WTC11 (cell line): ENCODE measurements around the gene CIPC. TPM values are rescaled to one million over a fixed set of nuclear protein-coding genes. Genes with fewer than 3 reads are reported as not detected.
A peak's percentile ranks its signal among the peaks of the same experiment; 100 is the strongest.

Source experiments
- ATAC-seq: fragments of 200-7000 bp; cut with Tn5 transposase; 2 replicates; pipeline ENCODE4 v1.10.0; 2021; ENCODE audit warnings: mild to moderate bottlenecking, moderate library complexity
- CTCF ChIA-PET: fragments of 300-600 bp; sonication (Branson Sonifier 250); formaldehyde crosslinking; loops from one replicate; lab custom pipeline; 2021; ENCODE audit warnings: antibody characterized with exemption; lab: Charles Lee
- POLR2A ChIA-PET: fragments of 350-600 bp; sonication (Branson Sonifier 250); formaldehyde crosslinking; loops from one replicate; lab custom pipeline; 2021; ENCODE audit warnings: antibody characterized with exemption; lab: Charles Lee
- DNase-seq: peaks from one replicate; pipeline ENCODE4 v3.0.0; 2021; ENCODE audit warnings: low spot score
- H3K27ac Mint-ChIP-seq: 2 replicates; pipeline ENCODE4 v1.8.0; 2021; ENCODE audit warnings: mixed read lengths
- H3K27me3 Mint-ChIP-seq: 2 replicates; pipeline ENCODE4 v1.8.0; 2021; ENCODE audit warnings: low read depth, mild to moderate bottlenecking, moderate library complexity, mixed read lengths
- H3K36me3 Mint-ChIP-seq: 2 replicates; pipeline ENCODE4 v1.8.0; 2021; ENCODE audit warnings: mixed read lengths
- H3K4me1 Mint-ChIP-seq: 2 replicates; pipeline ENCODE4 v1.8.0; 2022; ENCODE audit warnings: mixed read lengths
- H3K4me3 Mint-ChIP-seq: 2 replicates; pipeline ENCODE4 v1.8.0; 2021; ENCODE audit warnings: mild to moderate bottlenecking, moderate library complexity, mixed read lengths
- H3K9me3 Mint-ChIP-seq: 2 replicates; pipeline ENCODE4 v1.8.0; 2021; ENCODE audit warnings: mixed read lengths
- E2F1 ChIP-seq: sonication (generic); formaldehyde crosslinking; IDR thresholded peaks from 2 replicates; pipeline ENCODE4 v1.8.0; 2022; ENCODE audit warnings: mild to moderate bottlenecking, missing genetic modification reagents
- ELF4 ChIP-seq: sonication (generic); formaldehyde crosslinking; IDR thresholded peaks from 2 replicates; pipeline ENCODE4 v1.8.1; 2022; ENCODE audit warnings: low read depth, mild to moderate bottlenecking, moderate library complexity, missing genetic modification reagents
- FOXJ3 ChIP-seq: sonication (generic); formaldehyde crosslinking; IDR thresholded peaks from 2 replicates; pipeline ENCODE4 v1.9.0; 2021; ENCODE audit warnings: missing genetic modification reagents, mild to moderate bottlenecking, borderline replicate concordance
- RELA ChIP-seq: sonication (generic); formaldehyde crosslinking; IDR thresholded peaks from 2 replicates; pipeline ENCODE4 v1.8.1; 2022; ENCODE audit warnings: missing genetic modification reagents, mild to moderate bottlenecking, borderline replicate concordance
- SP1 ChIP-seq: sonication (generic); formaldehyde crosslinking; conservative IDR thresholded peaks from 2 replicates; pipeline ENCODE4 v1.8.1; 2022; ENCODE audit warnings: missing genetic modification reagents
- TEAD1 ChIP-seq: sonication (generic); formaldehyde crosslinking; IDR thresholded peaks from 2 replicates; pipeline ENCODE4 v1.8.0; 2022; ENCODE audit warnings: mild to moderate bottlenecking, missing genetic modification reagents
- ZMAT4 ChIP-seq: fragments of 250-450 bp; sonication (Bioruptor Pico); IDR thresholded peaks from 2 replicates; pipeline ENCODE4 v1.9.0; 2021; ENCODE audit warnings: mild to moderate bottlenecking
- ZNF263 ChIP-seq: sonication (generic); formaldehyde crosslinking; IDR thresholded peaks from 2 replicates; pipeline ENCODE4 v1.8.1; 2022; ENCODE audit warnings: low read depth, mild to moderate bottlenecking, moderate library complexity, missing genetic modification reagents
- ZNF671 ChIP-seq: fragments of 250-450 bp; sonication (Bioruptor Pico); IDR thresholded peaks from 2 replicates; pipeline ENCODE4 v1.8.0; 2021; ENCODE audit warnings: mild to moderate bottlenecking
- total RNA-seq: library from RNA; stranded (reverse); gene quantifications from 3 replicates; pipeline ENCODE4 v1.2.3, GENCODE V29; 2021
- TF ChIP-seq, protein P1 (sequence below): sonication (generic); formaldehyde crosslinking; IDR thresholded peaks from 2 replicates; pipeline ENCODE4 v1.8.0; 2022; ENCODE audit warnings: mild to moderate bottlenecking, missing genetic modification reagents
- TF ChIP-seq, protein P2 (sequence below): sonication (generic); formaldehyde crosslinking; IDR thresholded peaks from 2 replicates; pipeline ENCODE4 v1.8.1; 2023; ENCODE audit warnings: mild to moderate bottlenecking, moderate library complexity, missing genetic modification reagents
- TF ChIP-seq, protein P3 (sequence below): sonication (generic); formaldehyde crosslinking; IDR thresholded peaks from 2 replicates; pipeline ENCODE4 v1.8.1; 2023; ENCODE audit warnings: mild to moderate bottlenecking, missing genetic modification reagents, borderline replicate concordance
- TF ChIP-seq, protein P4 (sequence below): sonication (generic); formaldehyde crosslinking; IDR thresholded peaks from 2 replicates; pipeline ENCODE4 v1.8.1; 2022; ENCODE audit warnings: low read depth, mild to moderate bottlenecking, moderate library complexity, missing genetic modification reagents, borderline replicate concordance
- TF ChIP-seq, protein P5 (sequence below): sonication (generic); formaldehyde crosslinking; IDR thresholded peaks from 2 replicates; pipeline ENCODE4 v1.8.1; 2022; ENCODE audit warnings: mild to moderate bottlenecking, missing genetic modification reagents, moderate library complexity, borderline replicate concordance

The CIPC gene
- total RNA-seq, 1 experiment from 2014 or later: 25.4 TPM

GRCh38 chr14:77067632-77068516, 30.2 kb upstream of the CIPC start (continued):
- TF ChIP-seq, protein P1, sequence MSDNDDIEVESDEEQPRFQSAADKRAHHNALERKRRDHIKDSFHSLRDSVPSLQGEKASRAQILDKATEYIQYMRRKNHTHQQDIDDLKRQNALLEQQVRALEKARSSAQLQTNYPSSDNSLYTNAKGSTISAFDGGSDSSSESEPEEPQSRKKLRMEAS (CRISPR knock-in tag): 0 out of 2 replicates have a peak, but pooled peaks have one; percentile 53
- TF ChIP-seq TEAD1 (CRISPR knock-in tag) (peak; percentile 73; the same call in 1 of the 2 replicates), SP1 (CRISPR knock-in tag) (0 out of 2 replicates have a peak, but pooled peaks have one; percentile 28)
- TF ChIP-seq, protein P2, sequence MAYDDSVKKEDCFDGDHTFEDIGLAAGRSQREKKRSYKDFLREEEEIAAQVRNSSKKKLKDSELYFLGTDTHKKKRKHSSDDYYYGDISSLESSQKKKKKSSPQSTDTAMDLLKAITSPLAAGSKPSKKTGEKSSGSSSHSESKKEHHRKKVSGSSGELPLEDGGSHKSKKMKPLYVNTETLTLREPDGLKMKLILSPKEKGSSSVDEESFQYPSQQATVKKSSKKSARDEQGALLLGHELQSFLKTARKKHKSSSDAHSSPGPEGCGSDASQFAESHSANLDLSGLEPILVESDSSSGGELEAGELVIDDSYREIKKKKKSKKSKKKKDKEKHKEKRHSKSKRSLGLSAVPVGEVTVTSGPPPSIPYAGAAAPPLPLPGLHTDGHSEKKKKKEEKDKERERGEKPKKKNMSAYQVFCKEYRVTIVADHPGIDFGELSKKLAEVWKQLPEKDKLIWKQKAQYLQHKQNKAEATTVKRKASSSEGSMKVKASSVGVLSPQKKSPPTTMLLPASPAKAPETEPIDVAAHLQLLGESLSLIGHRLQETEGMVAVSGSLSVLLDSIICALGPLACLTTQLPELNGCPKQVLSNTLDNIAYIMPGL: peak; percentile 68; the same call in 1 of the 2 replicates

DNA sequence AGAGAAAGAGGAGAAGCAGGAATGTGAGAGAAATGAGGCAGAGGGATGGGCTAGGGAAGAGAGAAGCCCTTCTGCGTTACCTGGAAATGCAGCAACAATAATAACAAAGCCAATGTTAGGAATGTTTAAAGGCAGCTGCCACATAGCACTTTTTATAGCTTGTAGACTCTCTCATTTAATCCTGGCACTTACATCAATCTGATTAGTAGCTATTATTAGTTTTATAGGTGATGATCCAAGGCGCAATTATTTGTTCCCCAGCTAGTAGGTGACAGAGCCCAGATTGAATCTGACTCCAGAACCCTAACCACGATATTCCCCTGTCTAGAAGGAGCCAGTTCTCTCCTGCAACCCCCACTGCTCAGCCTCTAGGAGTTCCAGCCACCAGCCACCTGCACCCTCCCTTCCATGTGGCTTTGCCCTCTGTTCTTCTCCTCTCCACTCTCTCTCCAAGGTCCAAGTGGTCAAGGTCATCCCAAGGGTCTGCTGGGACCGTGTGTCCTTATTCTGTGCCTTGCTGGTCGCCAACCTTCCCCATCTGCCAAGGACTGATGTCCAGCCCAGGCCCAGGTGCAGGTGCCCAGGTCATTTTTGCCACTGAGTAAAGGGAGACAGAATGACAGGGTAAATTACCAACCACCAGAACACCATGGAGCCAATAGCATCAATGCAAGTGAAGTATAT, 29.4 kb upstream of the CIPC start:
- no peak for DNase-seq
- no peak overlapping the region; the same call in 1 of the 2 replicates for H3K27ac Mint-ChIP-seq
- no peaks in the 10 kb centered on the region for H3K36me3 Mint-ChIP-seq
- no peak for TF ChIP-seq ZNF671 (CRISPR knock-in tag)
- TF ChIP-seq RELA (CRISPR knock-in tag): no peak
- no peaks in the 10 kb centered on the region for H3K9me3 Mint-ChIP-seq
- no peak overlapping the region for H3K4me3 Mint-ChIP-seq
- no peaks in the 10 kb centered on the region for H3K27me3 Mint-ChIP-seq
- peaks cover 27% of the 10 kb centered on the region for H3K4me1 Mint-ChIP-seq
- CTCF ChIA-PET: interaction anchor here (0.7 to 11.4 kb wide), 19 partner anchors 9 to 284 kb away, joined by 3 to 249 read pairs (median 5); no protein-coding TSS in a partner anchor
- POLR2A ChIA-PET: no interaction called here
- no peak for ATAC-seq

- Mint-ChIP-seq H3K9me3 (peaks cover 8% of the 10 kb centered on the region; the same call in 1 of the 2 replicates), H3K27me3 (no peaks in the 10 kb centered on the region), H3K27ac (no peak overlapping the region), H3K4me3 (no peak overlapping the region), H3K36me3 (0 out of 2 replicates have a peak, but pooled peaks cover 2% of the 10 kb centered on the region), H3K4me1 (peaks cover 25% of the 10 kb centered on the region)
- CTCF ChIA-PET: interaction anchor here (0.8 to 11.4 kb wide), 23 partner anchors 10 to 285 kb away, joined by 3 to 249 read pairs (median 6); partner anchors contain the start of gene CIPC
- TF ChIP-seq FOXJ3 (CRISPR knock-in tag): no peak
- TF ChIP-seq ZMAT4 (CRISPR knock-in tag): no peak
- TF ChIP-seq E2F1 (CRISPR knock-in tag): no peak
- no peak for TF ChIP-seq ZNF263 (CRISPR knock-in tag)
- POLR2A ChIA-PET: interaction anchor here (0.6 to 1.2 kb wide), 2 partner anchors 182 to 194 kb away, joined by 3 to 5 read pairs; no protein-coding TSS in a partner anchor
- ATAC-seq (no peak), DNase-seq (no peak)
These were observed 28.5 kb upstream of the CIPC start for GRCh38 chr14:77069551-77069950.

- POLR2A ChIA-PET: no interaction called here
- H3K27me3 Mint-ChIP-seq: no peaks in the 10 kb centered on the region
- no peak for ATAC-seq
- no peak overlapping the region for H3K4me3 Mint-ChIP-seq
- CTCF ChIA-PET: interaction anchor here (0.8 to 11.4 kb wide), 12 partner anchors 12 to 204 kb away, joined by 3 to 249 read pairs (median 11); partner anchors contain the start of gene CIPC
- peaks cover 8% of the 10 kb centered on the region; the same call in 1 of the 2 replicates for H3K9me3 Mint-ChIP-seq
- DNase-seq: no peak
- H3K27ac Mint-ChIP-seq: no peak overlapping the region
- H3K4me1 Mint-ChIP-seq: peaks cover 43% of the 10 kb centered on the region
- 0 out of 2 replicates have a peak, but pooled peaks cover 2% of the 10 kb centered on the region for H3K36me3 Mint-ChIP-seq
- TF ChIP-seq, protein P3, sequence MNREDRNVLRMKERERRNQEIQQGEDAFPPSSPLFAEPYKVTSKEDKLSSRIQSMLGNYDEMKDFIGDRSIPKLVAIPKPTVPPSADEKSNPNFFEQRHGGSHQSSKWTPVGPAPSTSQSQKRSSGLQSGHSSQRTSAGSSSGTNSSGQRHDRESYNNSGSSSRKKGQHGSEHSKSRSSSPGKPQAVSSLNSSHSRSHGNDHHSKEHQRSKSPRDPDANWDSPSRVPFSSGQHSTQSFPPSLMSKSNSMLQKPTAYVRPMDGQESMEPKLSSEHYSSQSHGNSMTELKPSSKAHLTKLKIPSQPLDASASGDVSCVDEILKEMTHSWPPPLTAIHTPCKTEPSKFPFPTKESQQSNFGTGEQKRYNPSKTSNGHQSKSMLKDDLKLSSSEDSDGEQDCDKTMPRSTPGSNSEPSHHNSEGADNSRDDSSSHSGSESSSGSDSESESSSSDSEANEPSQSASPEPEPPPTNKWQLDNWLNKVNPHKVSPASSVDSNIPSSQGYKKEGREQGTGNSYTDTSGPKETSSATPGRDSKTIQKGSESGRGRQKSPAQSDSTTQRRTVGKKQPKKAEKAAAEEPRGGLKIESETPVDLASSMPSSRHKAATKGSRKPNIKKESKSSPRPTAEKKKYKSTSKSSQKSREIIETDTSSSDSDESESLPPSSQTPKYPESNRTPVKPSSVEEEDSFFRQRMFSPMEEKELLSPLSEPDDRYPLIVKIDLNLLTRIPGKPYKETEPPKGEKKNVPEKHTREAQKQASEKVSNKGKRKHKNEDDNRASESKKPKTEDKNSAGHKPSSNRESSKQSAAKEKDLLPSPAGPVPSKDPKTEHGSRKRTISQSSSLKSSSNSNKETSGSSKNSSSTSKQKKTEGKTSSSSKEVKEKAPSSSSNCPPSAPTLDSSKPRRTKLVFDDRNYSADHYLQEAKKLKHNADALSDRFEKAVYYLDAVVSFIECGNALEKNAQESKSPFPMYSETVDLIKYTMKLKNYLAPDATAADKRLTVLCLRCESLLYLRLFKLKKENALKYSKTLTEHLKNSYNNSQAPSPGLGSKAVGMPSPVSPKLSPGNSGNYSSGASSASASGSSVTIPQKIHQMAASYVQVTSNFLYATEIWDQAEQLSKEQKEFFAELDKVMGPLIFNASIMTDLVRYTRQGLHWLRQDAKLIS (CRISPR knock-in tag): no peak
- no peak for TF ChIP-seq ELF4 (CRISPR knock-in tag)
- TF ChIP-seq, protein P4, sequence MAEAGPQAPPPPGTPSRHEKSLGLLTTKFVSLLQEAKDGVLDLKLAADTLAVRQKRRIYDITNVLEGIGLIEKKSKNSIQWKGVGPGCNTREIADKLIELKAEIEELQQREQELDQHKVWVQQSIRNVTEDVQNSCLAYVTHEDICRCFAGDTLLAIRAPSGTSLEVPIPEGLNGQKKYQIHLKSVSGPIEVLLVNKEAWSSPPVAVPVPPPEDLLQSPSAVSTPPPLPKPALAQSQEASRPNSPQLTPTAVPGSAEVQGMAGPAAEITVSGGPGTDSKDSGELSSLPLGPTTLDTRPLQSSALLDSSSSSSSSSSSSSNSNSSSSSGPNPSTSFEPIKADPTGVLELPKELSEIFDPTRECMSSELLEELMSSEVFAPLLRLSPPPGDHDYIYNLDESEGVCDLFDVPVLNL (CRISPR knock-in tag): no peak
- TF ChIP-seq, protein P5, sequence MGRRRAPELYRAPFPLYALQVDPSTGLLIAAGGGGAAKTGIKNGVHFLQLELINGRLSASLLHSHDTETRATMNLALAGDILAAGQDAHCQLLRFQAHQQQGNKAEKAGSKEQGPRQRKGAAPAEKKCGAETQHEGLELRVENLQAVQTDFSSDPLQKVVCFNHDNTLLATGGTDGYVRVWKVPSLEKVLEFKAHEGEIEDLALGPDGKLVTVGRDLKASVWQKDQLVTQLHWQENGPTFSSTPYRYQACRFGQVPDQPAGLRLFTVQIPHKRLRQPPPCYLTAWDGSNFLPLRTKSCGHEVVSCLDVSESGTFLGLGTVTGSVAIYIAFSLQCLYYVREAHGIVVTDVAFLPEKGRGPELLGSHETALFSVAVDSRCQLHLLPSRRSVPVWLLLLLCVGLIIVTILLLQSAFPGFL: no peak
These were observed 26.1 kb upstream of the CIPC start for GRCh38 chr14:77071938-77072388.
